ENCODE data around the gene ATAT1. TPM values are rescaled to one million over a fixed set of nuclear protein-coding genes. Genes with fewer than 3 reads are reported as not detected.

ATAT1 gene
- total and polyA plus RNA-seq, 9 of the 15 experiments (the other 6 are each of a cell fraction or from before 2014, with no cell fraction given): 0.65 to 5.8 (median 1.6) TPM

GRCh38 chr6:30686908-30687658 is 60.4 kb downstream of the ATAT1 start (continued):
- TF ChIP-seq TBL1XR1 (IDR thresholded peaks at IDR 0.05; ENCODE audit: low read length in 2 of 2) (peak in 1 of 2 experiments; percentile 52; a peak in 1 of 4 replicates), ZNF232 (CRISPR knock-in tag; IDR thresholded peaks at IDR 0.05) (0 out of 2 replicates have a peak, but pooled peaks have one; percentile 39), KLF1 (tag; IDR thresholded peaks at IDR 0.05) (peak; percentile 97; the same call in 1 of the 2 replicates), ARID2 (IDR thresholded peaks at IDR 0.05) (0 out of 2 replicates have a peak, but pooled peaks have one; percentile 15), KDM2B (CRISPR knock-in tag; IDR thresholded peaks at IDR 0.05) (peak; percentile 7; the same call in 1 of the 2 replicates), FOXJ3 (CRISPR knock-in tag; IDR thresholded peaks at IDR 0.05) (no peak), ZNF12 (CRISPR knock-in tag; IDR thresholded peaks at IDR 0.05) (no peak), JUND (IDR thresholded peaks at IDR 0.05; ENCODE audit: borderline replicate concordance, low read depth, low read length) (peak; percentile 80), JUND (tag; IDR thresholded peaks at IDR 0.05; ENCODE audit: borderline replicate concordance, low read depth, low read length) (peak; percentile 73; the same call in 1 of the 3 replicates), ZEB2 (IDR thresholded peaks at IDR 0.05) (peak; percentile 88), HLTF (IDR thresholded peaks at IDR 0.05) (peak; percentile 84), ZBTB26 (CRISPR knock-in tag; IDR thresholded peaks at IDR 0.05) (peak; percentile 89), MAFK (IDR thresholded peaks at IDR 0.05; ENCODE audit: low read length) (peak; percentile 7; the same call in 1 of the 2 replicates), ZKSCAN1 (IDR thresholded peaks at IDR 0.05; ENCODE audit: low read depth, low read length) (no peak), LCOR (CRISPR knock-in tag; IDR thresholded peaks at IDR 0.05) (peak; percentile 83; the same call in 1 of the 2 replicates), POLR2A (conservative IDR thresholded peaks at IDR 0.05) (peak; percentile 76), ZNF511 (CRISPR knock-in tag; IDR thresholded peaks at IDR 0.05) (peak; percentile 63), EP400 (IDR thresholded peaks at IDR 0.05) (no peak), UBTF (IDR thresholded peaks at IDR 0.05; ENCODE audit: borderline replicate concordance in 1 of 2, low read depth in 2 of 2, low read length in 2 of 2) (peak; percentile 31 to 49), CCNT2 (IDR thresholded peaks at IDR 0.05; ENCODE audit: borderline replicate concordance, extremely low read depth, insufficient read length, low read depth, low read length) (peak; percentile 84), KLF16 (IDR thresholded peaks at IDR 0.05) (0 out of 2 replicates have a peak, but pooled peaks have one; percentile 63), MTA1 (IDR thresholded peaks at IDR 0.05; ENCODE audit: borderline replicate concordance) (peak; percentile 93), THAP12 (CRISPR knock-in tag; IDR thresholded peaks at IDR 0.05) (0 out of 2 replicates have a peak, but pooled peaks have one; percentile 33), PHF20 (IDR thresholded peaks at IDR 0.05; ENCODE audit: partially characterized antibody) (peak; percentile 61)

All from K562 (cell line).